Measurements from ENCODE around the gene SLC17A9.

GRCh38 chr20:62963614-62964397, 11.3 kb downstream of the SLC17A9 start:
- TF ChIP-seq CTCF (conservative IDR thresholded peaks at IDR 0.05; ENCODE audit: low read depth in 2 of 2): no peak
- no peak for TF ChIP-seq ZNF114 (CRISPR knock-in tag; IDR thresholded peaks at IDR 0.05)
